Measurements from ENCODE around the gene PRR16.

The PRR16 gene

GRCh38 chr5:120518581-120518980, 54.5 kb downstream of the PRR16 start:
- DNase-seq = no peak

DNA sequence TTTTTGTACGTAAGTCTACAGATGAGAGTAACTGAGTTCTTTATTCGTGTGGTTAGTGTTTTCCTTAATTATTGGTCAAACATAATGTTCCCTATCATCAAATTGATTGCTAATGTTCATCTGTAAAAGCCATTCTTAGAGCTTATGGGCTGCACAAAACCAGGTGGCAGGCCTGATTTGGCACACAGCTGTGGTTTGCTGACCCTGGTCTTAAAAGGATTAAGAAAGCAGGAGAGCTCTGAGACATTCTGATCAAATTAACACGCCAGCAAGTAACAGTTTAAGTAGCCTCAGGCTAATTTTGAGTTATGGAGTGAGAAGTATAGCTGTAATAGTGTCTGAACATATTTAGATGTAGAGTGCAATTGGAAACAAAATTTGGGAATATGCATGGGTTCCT, 63.2 kb downstream of the PRR16 start:
- DNase-seq = no peak

- DNase-seq = no peak
Observed at GRCh38 chr5:120528609-120529008, 64.5 kb downstream of the PRR16 start.

- DNase-seq = no peak
Observed at GRCh38 chr5:120529386-120529785, 65.3 kb downstream of the PRR16 start.

- no peak for DNase-seq
Observed at GRCh38 chr5:120531215-120531614, 67.1 kb downstream of the PRR16 start.

DNA sequence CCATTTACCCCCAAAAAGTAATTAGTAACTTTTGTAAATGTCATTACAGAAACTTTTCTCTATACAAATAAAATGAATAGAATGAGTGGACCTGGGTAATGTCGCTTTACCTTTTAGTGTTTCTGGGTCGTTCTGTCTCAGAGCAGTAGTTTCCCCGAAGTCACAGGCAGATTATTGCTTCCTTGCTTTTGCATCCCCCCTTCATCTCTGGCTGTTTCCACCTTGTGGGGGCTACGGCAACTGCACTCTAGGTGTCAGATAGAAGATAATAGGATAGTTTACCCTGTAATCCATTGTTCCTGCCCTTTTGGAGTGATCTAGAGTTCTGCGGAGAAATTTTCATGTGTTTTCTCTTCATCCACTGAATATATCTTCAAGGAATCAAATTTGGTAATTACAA, 68.7 kb downstream of the PRR16 start:
- DNase-seq = no peak

DNA sequence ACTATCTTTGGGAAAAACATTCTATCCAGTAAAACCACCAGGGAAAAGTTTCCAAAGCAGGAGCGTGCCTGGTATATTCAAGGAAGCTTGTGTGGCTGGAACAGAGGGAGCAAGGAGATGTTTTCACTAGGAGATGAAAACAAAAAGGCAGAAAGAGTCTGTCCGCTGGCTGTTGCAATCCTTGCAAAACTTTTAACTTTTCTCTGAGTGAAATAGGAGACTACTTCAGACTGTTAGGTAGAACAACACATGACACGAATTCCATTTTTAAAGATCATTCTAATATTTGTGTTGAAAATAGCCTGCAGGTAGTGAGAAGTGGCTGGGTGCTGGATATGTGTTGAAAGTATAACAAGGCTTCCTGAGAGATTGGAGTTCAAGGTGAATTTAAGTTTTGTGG, 69.5 kb downstream of the PRR16 start:
- no peak for DNase-seq

- DNase-seq = no peak
Observed at GRCh38 chr5:120535900-120536299, 71.8 kb downstream of the PRR16 start.

GRCh38 chr5:120538149-120538548, 74.0 kb downstream of the PRR16 start:
- DNase-seq = no peak

DNA sequence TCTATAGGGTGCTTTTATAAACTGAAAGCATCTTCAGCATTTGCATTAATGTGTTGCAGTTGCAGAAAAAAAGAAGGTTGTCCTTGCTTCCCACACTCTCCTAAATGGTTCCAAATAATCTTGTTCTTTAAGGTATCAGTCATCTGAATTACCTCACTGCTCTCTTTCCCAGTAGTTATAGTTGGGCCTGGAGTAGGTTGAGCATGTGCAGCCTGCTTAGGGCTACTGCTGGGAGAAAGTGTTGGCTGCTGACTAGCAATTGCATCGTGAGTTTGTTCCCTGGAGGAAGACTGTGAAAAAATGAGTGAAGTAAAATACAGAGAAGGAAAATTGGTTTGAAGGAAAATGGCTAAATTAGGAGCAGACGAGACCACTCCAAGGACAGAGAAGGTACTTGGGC, 74.5 kb downstream of the PRR16 start:
- no peak for DNase-seq

DNA sequence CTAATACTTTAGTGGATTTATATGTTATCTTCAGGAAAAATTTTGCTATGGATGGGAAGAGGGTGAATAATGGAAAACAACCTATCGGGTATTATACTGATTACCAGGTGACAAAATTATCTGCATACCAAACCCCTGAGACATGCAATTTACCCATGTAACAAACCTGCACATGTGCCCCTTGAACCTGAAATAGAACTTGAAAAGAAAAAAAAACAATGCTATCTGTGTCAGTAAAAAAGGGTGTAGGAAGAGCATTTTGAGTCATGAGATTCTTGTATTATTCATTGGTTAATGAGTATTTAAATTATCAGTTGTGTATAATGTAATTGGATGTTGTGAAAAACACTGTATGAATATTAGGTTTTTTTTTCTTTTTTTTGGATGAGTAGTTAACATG, 75.4 kb downstream of the PRR16 start:
- DNase-seq = no peak

- no peak for DNase-seq
Observed at GRCh38 chr5:120540097-120540496, 76.0 kb downstream of the PRR16 start.

GRCh38 chr5:120544043-120544442, 79.9 kb downstream of the PRR16 start:
- no peak for DNase-seq

DNA sequence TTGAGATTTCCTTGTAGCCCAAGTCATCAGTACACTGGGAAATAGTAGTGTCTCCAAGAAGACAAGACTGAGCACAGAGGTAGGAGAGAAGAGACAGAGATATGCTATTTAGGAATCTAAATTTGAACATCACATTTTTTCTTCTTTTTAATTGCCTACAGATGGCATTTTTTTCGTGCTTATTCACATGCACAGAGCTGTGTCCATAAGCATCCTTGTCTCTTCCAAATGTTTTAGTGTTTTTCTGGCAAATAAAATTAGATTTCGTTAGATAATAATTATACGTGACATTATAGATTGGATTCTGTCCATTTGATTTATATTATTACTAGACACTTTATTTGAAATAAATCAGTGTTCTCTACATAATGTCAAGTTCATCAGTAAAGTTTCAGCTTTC, 80.9 kb downstream of the PRR16 start:
- no peak for DNase-seq

DNA sequence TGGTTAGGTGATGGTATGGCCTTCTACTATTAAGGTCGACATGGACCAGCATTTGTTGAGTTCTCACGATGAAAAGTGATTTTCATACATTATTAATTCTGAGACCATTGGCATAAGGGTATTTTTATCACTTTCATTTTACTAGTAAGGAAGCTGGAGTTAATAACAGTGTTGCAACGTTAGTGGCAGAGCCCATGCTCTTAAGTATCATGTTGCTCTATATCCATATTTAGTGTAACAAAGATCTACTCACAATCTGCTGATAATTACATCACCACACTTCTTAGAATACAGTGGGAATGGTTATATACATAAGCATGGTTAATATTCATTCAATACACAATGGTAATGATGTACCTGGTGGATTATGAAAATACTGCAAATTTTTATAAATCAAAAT, 81.9 kb downstream of the PRR16 start:
- no peak for DNase-seq

DNA sequence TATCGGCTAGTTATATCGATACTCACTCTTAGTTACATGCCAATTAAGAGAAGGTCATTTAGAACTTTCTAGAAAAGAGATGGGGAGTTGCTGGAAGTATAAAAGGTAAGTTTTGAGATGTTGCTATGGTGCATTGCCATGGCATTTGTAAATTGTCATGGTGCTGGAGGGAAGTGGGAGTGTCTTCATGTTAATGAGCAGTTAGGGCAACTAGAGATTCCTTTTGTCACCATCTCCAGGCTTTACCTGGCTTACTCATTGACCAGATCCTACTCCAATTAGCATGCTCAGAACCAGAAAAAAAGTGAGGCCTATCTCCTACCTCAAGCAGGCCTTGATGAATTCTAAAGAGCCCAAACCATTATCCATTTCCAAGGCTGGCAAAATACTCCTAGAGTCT, 82.8 kb downstream of the PRR16 start:
- no peak for DNase-seq

GRCh38 chr5:120550358-120550757, 86.3 kb downstream of the PRR16 start:
- DNase-seq = no peak

DNA sequence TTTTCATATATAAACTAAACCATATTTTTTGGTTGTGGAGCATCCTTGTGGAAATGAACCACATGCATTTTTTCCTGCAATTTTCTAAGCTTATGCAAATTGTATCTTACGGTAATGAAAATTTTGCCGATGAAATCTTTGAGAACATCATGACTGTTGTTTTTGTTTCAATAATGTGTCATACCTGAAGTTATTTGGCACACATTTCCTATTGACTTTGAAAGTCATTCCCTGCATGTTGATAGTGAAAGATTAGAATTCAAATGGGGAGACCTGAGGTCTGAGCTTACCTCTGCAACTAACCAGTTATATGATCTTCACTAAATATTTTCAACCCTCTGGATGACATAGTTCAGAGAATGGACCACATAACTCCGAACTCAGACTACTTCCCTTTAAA, 88.5 kb downstream of the PRR16 start:
- no peak for DNase-seq

DNA sequence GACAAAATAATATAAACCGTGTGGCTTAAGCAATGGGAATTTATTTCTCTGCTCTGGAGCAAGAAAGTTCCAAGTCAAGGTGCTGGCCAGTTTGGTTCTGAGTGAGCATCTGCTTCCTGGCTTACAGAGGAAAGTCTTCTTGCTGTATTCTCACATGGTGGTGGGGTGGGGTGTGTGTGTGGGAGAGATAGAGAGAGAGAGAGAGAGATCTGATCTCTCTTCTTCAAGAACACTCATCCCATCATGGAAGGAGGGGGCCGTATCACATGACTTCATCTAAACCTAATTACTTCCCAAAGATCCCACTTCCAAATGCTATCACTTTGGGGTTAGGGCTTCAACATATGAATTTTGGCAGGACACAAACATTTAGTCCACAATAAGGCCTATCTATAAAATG, 91.2 kb downstream of the PRR16 start:
- DNase-seq = no peak

- no peak for DNase-seq
Observed at GRCh38 chr5:120564013-120564412, 99.9 kb downstream of the PRR16 start.

- DNase-seq = no peak
Observed at GRCh38 chr5:120567066-120567465, 103.0 kb downstream of the PRR16 start.

DNA sequence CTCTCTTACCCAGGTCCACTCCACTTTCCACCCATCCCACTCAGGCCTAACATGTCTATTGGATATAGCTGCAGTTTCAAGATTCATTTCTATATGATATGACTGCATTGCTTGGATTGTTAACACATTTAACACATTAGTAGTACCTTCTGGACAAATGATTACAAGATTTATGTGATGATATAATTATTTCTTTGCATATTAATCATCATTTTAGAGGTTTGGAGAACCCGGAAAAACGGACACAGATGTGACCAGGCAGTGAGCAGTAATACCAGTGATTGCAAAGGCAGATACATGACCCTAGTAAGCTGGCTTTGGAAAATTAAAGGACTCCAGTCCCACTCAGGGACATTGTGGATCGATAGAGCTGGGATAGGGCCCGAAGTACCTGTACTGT, 103.8 kb downstream of the PRR16 start:
- no peak for DNase-seq

DNA sequence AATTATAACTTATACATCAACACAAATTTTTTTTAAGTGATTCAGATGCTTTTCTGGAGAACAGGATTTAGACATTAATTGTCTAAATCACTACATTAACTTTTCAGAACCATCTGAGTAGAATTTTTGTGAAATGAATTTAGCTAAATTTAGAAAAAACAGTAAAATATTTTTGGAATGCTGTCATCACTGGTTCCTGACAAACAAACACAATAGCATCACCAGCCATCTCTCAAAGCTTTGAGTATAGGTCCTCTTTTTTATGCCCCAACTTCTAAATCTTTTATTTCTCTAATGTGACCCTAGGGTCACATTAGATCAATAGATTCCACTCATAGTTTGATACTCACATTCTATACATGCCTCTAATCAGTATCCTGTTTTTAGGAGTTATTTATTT, 104.6 kb downstream of the PRR16 start:
- DNase-seq = no peak

GRCh38 chr5:120576588-120576987, 112.5 kb downstream of the PRR16 start:
- DNase-seq = no peak

GRCh38 chr5:120582635-120583034, 118.5 kb downstream of the PRR16 start:
- peak in 1 of 3 experiments; percentile 1 for DNase-seq

GRCh38 chr5:120586646-120587045, 122.5 kb downstream of the PRR16 start:
- no peak for DNase-seq
